CD4-positive, alpha-beta T cell (primary cell): ENCODE measurements around the gene HOXD11. TPM values are rescaled to one million over a fixed set of nuclear protein-coding genes. Genes with fewer than 3 reads are reported as not detected.

Experiments
- ATAC-seq: fragments of 200-7000 bp; cut with Tn5 transposase; one replicate; pipeline ENCODE4 v1.10.0; 2022; ENCODE audit warnings: mild to moderate bottlenecking; ENCODE audit not compliant: poor library complexity
- CTCF ChIA-PET: fragments of 350-600 bp; sonication (Branson Sonifier 250); formaldehyde crosslinking; loops from one replicate; lab custom pipeline; 2021; ENCODE audit warnings: antibody characterized with exemption, inconsistent platforms; lab: Charles Lee
- POLR2A ChIA-PET: fragments of 350-600 bp; sonication (Branson Sonifier 250); formaldehyde crosslinking; loops from one replicate; lab custom pipeline; 2021; ENCODE audit warnings: antibody characterized with exemption, inconsistent platforms; lab: Charles Lee
- DNase-seq, 14 experiments: peaks; one replicate each; pipeline ENCODE4 v3.0.0-alpha.2; 2013 to 2020; ENCODE audit warnings: mixed read lengths in 2 of 14
- H3K27ac ChIP-seq, 2 donors: one replicate each; pipeline versions ENCODE4 v1.5.1 to v1.7.0; 2013; ENCODE audit warnings: low read length in 2 of 2, low read depth in 1 of 2, mild to moderate bottlenecking in 1 of 2
- H3K27me3 ChIP-seq, 2 experiments: 1 replicate in 1 of 2; 2 replicates in 1 of 2; pipeline versions ENCODE4 v1.6.1 to v1.7.0; 2013; ENCODE audit warnings: low read length in 2 of 2, control low read depth in 1 of 2, mild to moderate bottlenecking in 1 of 2, moderate library complexity in 1 of 2; ENCODE audit not compliant: insufficient read depth in 2 of 2, control insufficient read depth in 1 of 2
- H3K36me3 ChIP-seq: one replicate; pipeline ENCODE4 v1.6.1; 2013; ENCODE audit warnings: low read length, control low read depth; ENCODE audit not compliant: insufficient read depth
- H3K4me1 ChIP-seq: one replicate; pipeline ENCODE4 v1.6.1; 2013; ENCODE audit warnings: low read length, control low read depth; ENCODE audit not compliant: insufficient read depth
- H3K4me3 ChIP-seq: one replicate; pipeline ENCODE4 v1.5.1; 2013; ENCODE audit warnings: mild to moderate bottlenecking, low read length, moderate library complexity
- H3K9me3 ChIP-seq, 2 experiments: 1 replicate in 1 of 2; 2 replicates in 1 of 2; pipeline versions ENCODE4 v1.6.1 to v1.7.0; 2013; ENCODE audit warnings: low read length in 2 of 2, mild to moderate bottlenecking in 2 of 2, control low read depth in 1 of 2, moderate library complexity in 1 of 2; ENCODE audit not compliant: control insufficient read depth in 1 of 2, insufficient read depth in 1 of 2
- H3K27ac Mint-ChIP-seq: one replicate; pipeline ENCODE4 v1.8.0; 2020; ENCODE audit warnings: mixed read lengths
- H3K27me3 Mint-ChIP-seq: one replicate; pipeline ENCODE4 v1.8.0; 2021; ENCODE audit warnings: mixed read lengths
- H3K36me3 Mint-ChIP-seq: one replicate; pipeline ENCODE4 v1.8.0; 2021; ENCODE audit warnings: low read depth, mixed read lengths
- H3K4me1 Mint-ChIP-seq: one replicate; pipeline ENCODE4 v1.8.0; 2021; ENCODE audit warnings: low read depth, mixed read lengths
- H3K4me3 Mint-ChIP-seq: one replicate; pipeline ENCODE4 v1.8.0; 2020; ENCODE audit warnings: mild to moderate bottlenecking, mixed read lengths
- H3K9me3 Mint-ChIP-seq: one replicate; pipeline ENCODE4 v1.8.0; 2020; ENCODE audit warnings: mixed read lengths
- intact Hi-C, 2 experiments: fragments of 100-400 bp; cut with DNase I in 1 of 2; cut with micrococcal nuclease in 1 of 2; formaldehyde crosslinking; loops; one replicate each; pipeline versions ENCODE4 v1.15.1 to v1.9.0; 2023 to 2025; cut with DNase I, micrococcal nuclease
- total RNA-seq, 174 experiments: library from RNA in 2 of 174; stranded (reverse) in 2 of 174; gene quantifications; one replicate each; pipeline ENCODE4 v1.2.3 and lab custom pipeline; 2021 to 2026
- TF ChIP-seq, protein P1 (sequence below): fragments of 200-600 bp; IDR thresholded peaks from one replicate; pipeline ENCODE4 v1.8.0; 2022; ENCODE audit warnings: antibody characterized with exemption, mild to moderate bottlenecking

Gene HOXD11
- total RNA-seq, 2 experiments from 2014 or later, result not detected

- H3K27ac ChIP-seq, result no peak overlapping the region
- no peak overlapping the region for H3K4me3 ChIP-seq
- H3K27me3 ChIP-seq, result peaks cover 97 to 99% of the 10 kb centered on the region in 2 experiments
- peaks cover 94% of the 10 kb centered on the region for H3K27me3 Mint-ChIP-seq
- ATAC-seq (no peak), DNase-seq (peak in 1 of 14 experiments; percentile 30)
- TF ChIP-seq, protein P1, sequence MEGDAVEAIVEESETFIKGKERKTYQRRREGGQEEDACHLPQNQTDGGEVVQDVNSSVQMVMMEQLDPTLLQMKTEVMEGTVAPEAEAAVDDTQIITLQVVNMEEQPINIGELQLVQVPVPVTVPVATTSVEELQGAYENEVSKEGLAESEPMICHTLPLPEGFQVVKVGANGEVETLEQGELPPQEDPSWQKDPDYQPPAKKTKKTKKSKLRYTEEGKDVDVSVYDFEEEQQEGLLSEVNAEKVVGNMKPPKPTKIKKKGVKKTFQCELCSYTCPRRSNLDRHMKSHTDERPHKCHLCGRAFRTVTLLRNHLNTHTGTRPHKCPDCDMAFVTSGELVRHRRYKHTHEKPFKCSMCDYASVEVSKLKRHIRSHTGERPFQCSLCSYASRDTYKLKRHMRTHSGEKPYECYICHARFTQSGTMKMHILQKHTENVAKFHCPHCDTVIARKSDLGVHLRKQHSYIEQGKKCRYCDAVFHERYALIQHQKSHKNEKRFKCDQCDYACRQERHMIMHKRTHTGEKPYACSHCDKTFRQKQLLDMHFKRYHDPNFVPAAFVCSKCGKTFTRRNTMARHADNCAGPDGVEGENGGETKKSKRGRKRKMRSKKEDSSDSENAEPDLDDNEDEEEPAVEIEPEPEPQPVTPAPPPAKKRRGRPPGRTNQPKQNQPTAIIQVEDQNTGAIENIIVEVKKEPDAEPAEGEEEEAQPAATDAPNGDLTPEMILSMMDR, result no peak
- intact Hi-C loops, result loop anchor here in 1 of 2 experiments (5.0 to 10.0 kb wide), 2 partner anchors 47 to 1750 kb away; partner anchors contain the start of gene SP9
- peak overlapping the region; percentile 51 for H3K4me3 Mint-ChIP-seq
- peaks cover 10% of the 10 kb centered on the region for H3K9me3 Mint-ChIP-seq
- H3K27ac Mint-ChIP-seq, result peak overlapping the region; percentile 81
- peaks cover 35% of the 10 kb centered on the region for H3K4me1 Mint-ChIP-seq
- H3K4me1 ChIP-seq, result peaks cover 38% of the 10 kb centered on the region
- H3K36me3 ChIP-seq, result no peaks in the 10 kb centered on the region
- ChIA-PET POLR2A (interaction anchor here (1.4 kb wide), 1 partner anchor 11 kb away, joined by 4 read pairs; no protein-coding TSS in a partner anchor), CTCF (no interaction called here)
- H3K36me3 Mint-ChIP-seq, result peaks cover 51% of the 10 kb centered on the region
- peaks cover 52 to 79% of the 10 kb centered on the region in 2 experiments for H3K9me3 ChIP-seq
Measured at GRCh38 chr2:176085120-176085788, 21.8 kb upstream of the HOXD11 start.

GRCh38 chr2:176085861-176086771 lies 21.0 kb upstream of the HOXD11 start:
- TF ChIP-seq, protein P1, result no peak
- no peak overlapping the region for H3K4me3 ChIP-seq
- H3K27ac Mint-ChIP-seq, result peak overlapping the region; percentile 81
- no peaks in the 10 kb centered on the region for H3K36me3 ChIP-seq
- H3K4me3 Mint-ChIP-seq, result peak overlapping the region; percentile 51
- H3K9me3 ChIP-seq, result peaks cover 45 to 73% of the 10 kb centered on the region in 2 experiments
- H3K4me1 ChIP-seq, result peaks cover 31% of the 10 kb centered on the region
- H3K27me3 Mint-ChIP-seq, result peaks cover 98% of the 10 kb centered on the region
- POLR2A ChIA-PET, result interaction anchor here (0.6 to 1.4 kb wide), 2 partner anchors 10 to 46 kb away, joined by 3 to 4 read pairs; no protein-coding TSS in a partner anchor
- CTCF ChIA-PET, result no interaction called here
- H3K27ac ChIP-seq, result no peak overlapping the region
- DNase-seq (no peak), ATAC-seq (no peak)
- peaks cover 10% of the 10 kb centered on the region for H3K9me3 Mint-ChIP-seq
- peaks cover 96 to 100% of the 10 kb centered on the region in 2 experiments for H3K27me3 ChIP-seq
- intact Hi-C loops, result loop anchor here in 1 of 2 experiments (5.0 to 10.0 kb wide), 2 partner anchors 46 to 1751 kb away; partner anchors contain the start of gene SP9
- peaks cover 32% of the 10 kb centered on the region for H3K4me1 Mint-ChIP-seq
- H3K36me3 Mint-ChIP-seq, result peaks cover 44% of the 10 kb centered on the region

- intact Hi-C loops, result loop anchor here in 1 of 2 experiments (5.0 to 10.0 kb wide), 2 partner anchors 45 to 1753 kb away; partner anchors contain the start of gene SP9
- H3K27me3 ChIP-seq, result peaks cover 94 to 97% of the 10 kb centered on the region in 2 experiments
- ChIA-PET CTCF (no interaction called here), POLR2A (interaction anchor here (1.5 kb wide), 1 partner anchor 10 kb away, joined by 4 read pairs; no protein-coding TSS in a partner anchor)
- peaks cover 32 to 72% of the 10 kb centered on the region in 2 experiments for H3K9me3 ChIP-seq
- no peak overlapping the region for H3K27ac ChIP-seq
- peaks cover 98% of the 10 kb centered on the region for H3K27me3 Mint-ChIP-seq
- ATAC-seq (no peak), DNase-seq (peak in 1 of 14 experiments; percentile 24)
- H3K36me3 Mint-ChIP-seq, result peaks cover 37% of the 10 kb centered on the region
- no peak overlapping the region for H3K4me3 ChIP-seq
- H3K27ac Mint-ChIP-seq, result peak overlapping the region; percentile 78
- TF ChIP-seq, protein P1, result no peak
- peak overlapping the region; percentile 72 for H3K4me3 Mint-ChIP-seq
- H3K36me3 ChIP-seq, result no peaks in the 10 kb centered on the region
- H3K4me1 Mint-ChIP-seq, result peaks cover 33% of the 10 kb centered on the region
- peaks cover 34% of the 10 kb centered on the region for H3K4me1 ChIP-seq
- peaks cover 10% of the 10 kb centered on the region for H3K9me3 Mint-ChIP-seq
Measured at GRCh38 chr2:176087330-176088047, 19.6 kb upstream of the HOXD11 start.
